SK-N-MC (cell line): ENCODE data around the gene NEURL1.

Source experiments
- EZH2 ChIP-seq: fragments of 200-600 bp; sonication (generic); IDR thresholded peaks from one replicate; pipeline ENCODE4 v1.6.1; 2017; ENCODE audit warnings: antibody characterized with exemption
- FOXP2 ChIP-seq: optimal IDR thresholded peaks from 2 replicates; pipeline ENCODE3; 2011; ENCODE audit warnings: mild to moderate bottlenecking, moderate library complexity; ENCODE audit not compliant: insufficient read depth; ENCODE audit errors: extremely low read length, control extremely low read depth

- TF ChIP-seq EZH2: no peak
- no peak for TF ChIP-seq FOXP2
Measured at GRCh38 chr10:103610083-103610472, 116.6 kb downstream of the NEURL1 start.
